ENCODE results near the gene TECPR1.

TECPR1 gene

DNA sequence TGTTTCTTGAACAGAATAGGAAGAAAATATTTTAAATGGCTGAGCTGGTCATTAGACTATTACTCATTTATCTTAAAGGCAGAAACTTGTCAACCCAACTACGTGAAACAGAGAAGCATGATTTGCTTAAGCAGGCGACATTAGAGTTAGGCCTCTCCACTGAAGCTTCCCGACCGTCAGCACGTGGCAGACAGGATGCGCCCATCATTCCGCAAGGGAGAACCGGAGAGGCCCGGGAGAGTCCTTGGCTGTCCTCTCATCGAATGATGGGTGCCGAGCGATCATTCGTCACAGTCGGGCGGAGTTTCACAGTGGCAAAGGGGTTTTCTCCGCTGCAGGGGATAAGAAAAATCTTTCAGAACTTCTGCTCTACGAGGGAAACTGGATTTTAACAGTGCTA, 41.2 kb upstream of the TECPR1 start:
- CTCF ChIA-PET, result interaction anchor here (0.6 to 2.9 kb wide), 2 partner anchors 9 to 109 kb away, joined by 3 to 28 read pairs; partner anchors contain the start of gene BAIAP2L1
- Histone ChIP-seq H3K27ac (ENCODE audit: extremely low read depth, low read depth, low read length) (no peak overlapping the region), H3K9me3 (ENCODE audit: control insufficient read depth, insufficient read depth, low read depth, low read length) (no peaks in the 10 kb centered on the region), H3K4me3 (ENCODE audit: low read depth, low read length) (no peak overlapping the region), H3K4me1 (ENCODE audit: control insufficient read depth, insufficient read depth, low read length) (no peaks in the 10 kb centered on the region), H3K36me3 (ENCODE audit: control insufficient read depth in 2 of 2, insufficient read depth in 1 of 2, low read length in 2 of 2) (peaks cover 4 to 55% of the 10 kb centered on the region in 2 experiments)
- POLR2A ChIA-PET, result interaction anchor here (1.3 kb wide), 1 partner anchor 108 kb away, joined by 6 read pairs; the partner anchor contains the start of gene BAIAP2L1
- no peak for TF ChIP-seq SP7 (tag by site-specific recombination; IDR thresholded peaks at IDR 0.05)

DNA sequence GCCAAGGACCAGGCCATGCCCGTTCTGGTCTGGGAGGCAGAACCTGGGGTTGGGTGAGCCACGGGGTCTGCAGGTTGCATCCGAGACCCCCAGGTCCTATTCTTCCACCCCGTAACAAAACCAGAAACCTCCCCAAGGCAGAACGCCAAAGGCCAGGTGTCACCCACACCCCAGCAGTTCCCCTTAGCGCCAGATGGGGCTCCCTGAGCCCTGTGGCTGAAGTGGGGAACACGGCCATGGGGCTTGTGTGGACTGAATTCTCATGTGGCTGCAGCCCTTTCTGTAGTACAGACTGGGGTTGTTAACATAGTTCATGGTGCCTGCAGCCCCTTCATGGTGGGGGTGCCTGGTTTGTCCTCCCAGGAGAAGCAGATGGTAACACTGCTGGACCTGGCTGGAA, 39.7 kb upstream of the TECPR1 start:
- H3K9me3 ChIP-seq (ENCODE audit: control insufficient read depth, insufficient read depth, low read depth, low read length), result no peaks in the 10 kb centered on the region
- H3K4me3 ChIP-seq (ENCODE audit: low read depth, low read length), result no peak overlapping the region
- no peak overlapping the region for H3K27ac ChIP-seq (ENCODE audit: extremely low read depth, low read depth, low read length)
- H3K36me3 ChIP-seq (ENCODE audit: control insufficient read depth in 2 of 2, insufficient read depth in 1 of 2, low read length in 2 of 2), result peaks cover 4 to 56% of the 10 kb centered on the region in 2 experiments
- ChIA-PET CTCF (interaction anchor here (1.3 kb wide), 1 partner anchor 109 kb away, joined by 4 read pairs; the partner anchor contains the start of gene BAIAP2L1), POLR2A (no interaction called here)
- no peaks in the 10 kb centered on the region for H3K4me1 ChIP-seq (ENCODE audit: control insufficient read depth, insufficient read depth, low read length)
- TF ChIP-seq, protein P1, sequence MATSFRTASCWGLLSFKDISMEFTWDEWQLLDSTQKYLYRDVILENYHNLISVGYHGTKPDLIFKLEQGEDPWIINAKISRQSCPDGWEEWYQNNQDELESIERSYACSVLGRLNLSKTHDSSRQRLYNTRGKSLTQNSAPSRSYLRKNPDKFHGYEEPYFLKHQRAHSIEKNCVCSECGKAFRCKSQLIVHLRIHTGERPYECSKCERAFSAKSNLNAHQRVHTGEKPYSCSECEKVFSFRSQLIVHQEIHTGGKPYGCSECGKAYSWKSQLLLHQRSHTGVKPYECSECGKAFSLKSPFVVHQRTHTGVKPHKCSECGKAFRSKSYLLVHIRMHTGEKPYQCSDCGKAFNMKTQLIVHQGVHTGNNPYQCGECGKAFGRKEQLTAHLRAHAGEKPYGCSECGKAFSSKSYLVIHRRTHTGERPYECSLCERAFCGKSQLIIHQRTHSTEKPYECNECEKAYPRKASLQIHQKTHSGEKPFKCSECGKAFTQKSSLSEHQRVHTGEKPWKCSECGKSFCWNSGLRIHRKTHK (tag by site-specific recombination; IDR thresholded peaks at IDR 0.05), result no peak
- TF ChIP-seq ZNF114 (tag by site-specific recombination; IDR thresholded peaks at IDR 0.05), result no peak
- no peak for TF ChIP-seq SP3 (tag by site-specific recombination; IDR thresholded peaks at IDR 0.05)
- no peak for TF ChIP-seq ZBTB7A (tag by site-specific recombination; IDR thresholded peaks at IDR 0.05; ENCODE audit: low read depth)
- no peak for TF ChIP-seq ZNF837 (tag by site-specific recombination; IDR thresholded peaks at IDR 0.05)
- TF ChIP-seq ZBTB1 (tag by site-specific recombination; IDR thresholded peaks at IDR 0.05), result no peak
- TF ChIP-seq ZFP3 (tag by site-specific recombination; IDR thresholded peaks at IDR 0.05; ENCODE audit: low read depth), result no peak
- no peak for TF ChIP-seq ZNF660 (tag by site-specific recombination; IDR thresholded peaks at IDR 0.05)
- TF ChIP-seq ZNF791 (tag by site-specific recombination; IDR thresholded peaks at IDR 0.05), result no peak
- TF ChIP-seq, protein P2, sequence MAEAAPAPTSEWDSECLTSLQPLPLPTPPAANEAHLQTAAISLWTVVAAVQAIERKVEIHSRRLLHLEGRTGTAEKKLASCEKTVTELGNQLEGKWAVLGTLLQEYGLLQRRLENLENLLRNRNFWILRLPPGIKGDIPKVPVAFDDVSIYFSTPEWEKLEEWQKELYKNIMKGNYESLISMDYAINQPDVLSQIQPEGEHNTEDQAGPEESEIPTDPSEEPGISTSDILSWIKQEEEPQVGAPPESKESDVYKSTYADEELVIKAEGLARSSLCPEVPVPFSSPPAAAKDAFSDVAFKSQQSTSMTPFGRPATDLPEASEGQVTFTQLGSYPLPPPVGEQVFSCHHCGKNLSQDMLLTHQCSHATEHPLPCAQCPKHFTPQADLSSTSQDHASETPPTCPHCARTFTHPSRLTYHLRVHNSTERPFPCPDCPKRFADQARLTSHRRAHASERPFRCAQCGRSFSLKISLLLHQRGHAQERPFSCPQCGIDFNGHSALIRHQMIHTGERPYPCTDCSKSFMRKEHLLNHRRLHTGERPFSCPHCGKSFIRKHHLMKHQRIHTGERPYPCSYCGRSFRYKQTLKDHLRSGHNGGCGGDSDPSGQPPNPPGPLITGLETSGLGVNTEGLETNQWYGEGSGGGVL (tag by site-specific recombination; IDR thresholded peaks at IDR 0.05), result no peak
- TF ChIP-seq YY2 (tag by site-specific recombination; IDR thresholded peaks at IDR 0.05), result no peak
- TF ChIP-seq ZNF560 (tag by site-specific recombination; IDR thresholded peaks at IDR 0.05; ENCODE audit: borderline replicate concordance), result no peak

DNA sequence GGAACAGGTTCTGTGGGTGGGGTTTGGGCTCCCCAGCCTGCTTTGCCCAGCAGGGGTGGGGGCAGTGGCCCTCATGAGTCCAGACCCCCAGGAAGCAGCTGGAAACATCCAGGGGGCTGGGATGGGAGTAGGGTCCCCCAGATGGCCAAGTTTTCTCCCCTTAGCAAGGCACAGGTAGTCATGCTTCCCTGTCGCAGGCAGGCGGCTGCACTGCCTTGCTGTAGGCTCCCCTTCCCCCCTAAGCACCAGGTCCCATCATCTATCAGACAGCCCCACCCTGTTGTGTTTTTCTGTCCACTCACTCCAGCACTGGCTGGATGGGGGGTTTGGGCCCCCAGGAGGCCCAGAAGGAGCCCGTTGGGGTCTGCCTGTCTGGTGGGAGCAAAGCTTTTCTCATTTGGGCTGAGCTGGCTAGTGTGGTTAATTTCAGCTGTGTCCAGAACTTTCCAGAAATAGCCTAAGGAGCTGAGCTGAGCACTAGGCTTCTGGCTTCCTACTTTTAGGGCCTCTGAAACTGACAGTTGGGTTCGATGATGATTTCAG, 37.4 kb upstream of the TECPR1 start:
- H3K36me3 ChIP-seq (ENCODE audit: control insufficient read depth in 2 of 2, insufficient read depth in 1 of 2, low read length in 2 of 2), result peaks cover 4 to 66% of the 10 kb centered on the region in 2 experiments
- ChIA-PET CTCF (interaction anchor here (0.5 to 1.0 kb wide), 3 partner anchors 14 to 112 kb away, joined by 4 to 5 read pairs (median 4); no protein-coding TSS in a partner anchor), POLR2A (no interaction called here)
- H3K9me3 ChIP-seq (ENCODE audit: control insufficient read depth, insufficient read depth, low read depth, low read length), result no peaks in the 10 kb centered on the region
- H3K27ac ChIP-seq (ENCODE audit: extremely low read depth, low read depth, low read length), result peak overlapping the region; percentile 39; the same call in 1 of the 2 replicates
- H3K4me3 ChIP-seq (ENCODE audit: low read depth, low read length), result no peak overlapping the region
- H3K4me1 ChIP-seq (ENCODE audit: control insufficient read depth, insufficient read depth, low read length), result no peaks in the 10 kb centered on the region
- TF ChIP-seq, protein P3, sequence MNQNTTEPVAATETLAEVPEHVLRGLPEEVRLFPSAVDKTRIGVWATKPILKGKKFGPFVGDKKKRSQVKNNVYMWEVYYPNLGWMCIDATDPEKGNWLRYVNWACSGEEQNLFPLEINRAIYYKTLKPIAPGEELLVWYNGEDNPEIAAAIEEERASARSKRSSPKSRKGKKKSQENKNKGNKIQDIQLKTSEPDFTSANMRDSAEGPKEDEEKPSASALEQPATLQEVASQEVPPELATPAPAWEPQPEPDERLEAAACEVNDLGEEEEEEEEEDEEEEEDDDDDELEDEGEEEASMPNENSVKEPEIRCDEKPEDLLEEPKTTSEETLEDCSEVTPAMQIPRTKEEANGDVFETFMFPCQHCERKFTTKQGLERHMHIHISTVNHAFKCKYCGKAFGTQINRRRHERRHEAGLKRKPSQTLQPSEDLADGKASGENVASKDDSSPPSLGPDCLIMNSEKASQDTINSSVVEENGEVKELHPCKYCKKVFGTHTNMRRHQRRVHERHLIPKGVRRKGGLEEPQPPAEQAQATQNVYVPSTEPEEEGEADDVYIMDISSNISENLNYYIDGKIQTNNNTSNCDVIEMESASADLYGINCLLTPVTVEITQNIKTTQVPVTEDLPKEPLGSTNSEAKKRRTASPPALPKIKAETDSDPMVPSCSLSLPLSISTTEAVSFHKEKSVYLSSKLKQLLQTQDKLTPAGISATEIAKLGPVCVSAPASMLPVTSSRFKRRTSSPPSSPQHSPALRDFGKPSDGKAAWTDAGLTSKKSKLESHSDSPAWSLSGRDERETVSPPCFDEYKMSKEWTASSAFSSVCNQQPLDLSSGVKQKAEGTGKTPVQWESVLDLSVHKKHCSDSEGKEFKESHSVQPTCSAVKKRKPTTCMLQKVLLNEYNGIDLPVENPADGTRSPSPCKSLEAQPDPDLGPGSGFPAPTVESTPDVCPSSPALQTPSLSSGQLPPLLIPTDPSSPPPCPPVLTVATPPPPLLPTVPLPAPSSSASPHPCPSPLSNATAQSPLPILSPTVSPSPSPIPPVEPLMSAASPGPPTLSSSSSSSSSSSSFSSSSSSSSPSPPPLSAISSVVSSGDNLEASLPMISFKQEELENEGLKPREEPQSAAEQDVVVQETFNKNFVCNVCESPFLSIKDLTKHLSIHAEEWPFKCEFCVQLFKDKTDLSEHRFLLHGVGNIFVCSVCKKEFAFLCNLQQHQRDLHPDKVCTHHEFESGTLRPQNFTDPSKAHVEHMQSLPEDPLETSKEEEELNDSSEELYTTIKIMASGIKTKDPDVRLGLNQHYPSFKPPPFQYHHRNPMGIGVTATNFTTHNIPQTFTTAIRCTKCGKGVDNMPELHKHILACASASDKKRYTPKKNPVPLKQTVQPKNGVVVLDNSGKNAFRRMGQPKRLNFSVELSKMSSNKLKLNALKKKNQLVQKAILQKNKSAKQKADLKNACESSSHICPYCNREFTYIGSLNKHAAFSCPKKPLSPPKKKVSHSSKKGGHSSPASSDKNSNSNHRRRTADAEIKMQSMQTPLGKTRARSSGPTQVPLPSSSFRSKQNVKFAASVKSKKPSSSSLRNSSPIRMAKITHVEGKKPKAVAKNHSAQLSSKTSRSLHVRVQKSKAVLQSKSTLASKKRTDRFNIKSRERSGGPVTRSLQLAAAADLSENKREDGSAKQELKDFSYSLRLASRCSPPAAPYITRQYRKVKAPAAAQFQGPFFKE (tag by site-specific recombination; IDR thresholded peaks at IDR 0.05; ENCODE audit: borderline replicate concordance), result no peak
- TF ChIP-seq GLIS2 (tag by site-specific recombination; IDR thresholded peaks at IDR 0.05) (peak; percentile 52), GLIS1 (tag by site-specific recombination; IDR thresholded peaks at IDR 0.05) (0 out of 2 replicates have a peak, but pooled peaks have one; percentile 25)

Data from HEK293 (cell line).